NCI-H1930 (cell line): ENCODE data around the gene CUL2.
"Not testable (repeated sequence)": the region's sequence is repeated elsewhere in the genome, so short reads cannot be mapped to it uniquely, and the experiment has no call there.

Experiments used
- DNase-seq, 2 experiments: peaks; one replicate each; lab custom pipeline; 2025; lab: John Stamatoyannopoulos, UW

Gene CUL2

GRCh38 chr10:35079763-35080162, 10.4 kb downstream of the CUL2 start:
- DNase-seq = no peak

- DNase-seq = no peak
Measured at GRCh38 chr10:35079265-35079664, 10.9 kb downstream of the CUL2 start.

GRCh38 chr10:35075228-35075627, 14.9 kb downstream of the CUL2 start:
- no peak for DNase-seq

- DNase-seq = no peak
Measured at GRCh38 chr10:35074266-35074665, 15.9 kb downstream of the CUL2 start.

GRCh38 chr10:35070521-35070920, 19.6 kb downstream of the CUL2 start:
- no peak for DNase-seq

- DNase-seq = no peak
Measured at GRCh38 chr10:35063837-35064454, 26.2 kb downstream of the CUL2 start.

GRCh38 chr10:35059481-35059880, 30.7 kb downstream of the CUL2 start:
- no peak for DNase-seq

- DNase-seq = no peak
Measured at GRCh38 chr10:35058686-35059085, 31.5 kb downstream of the CUL2 start.

- DNase-seq = no peak
Measured at GRCh38 chr10:35058134-35058533, 32.0 kb downstream of the CUL2 start.

GRCh38 chr10:35056686-35057085, 33.5 kb downstream of the CUL2 start:
- no peak for DNase-seq

- DNase-seq = no peak
Measured at GRCh38 chr10:35056133-35056532, 34.0 kb downstream of the CUL2 start.

- DNase-seq = no peak
Measured at GRCh38 chr10:35050568-35050967, 39.6 kb downstream of the CUL2 start.

- no peak for DNase-seq
Measured at GRCh38 chr10:35046074-35046473, 44.1 kb downstream of the CUL2 start.

GRCh38 chr10:35045275-35045674, 44.9 kb downstream of the CUL2 start:
- DNase-seq = not testable (repeated sequence)

- DNase-seq = no peak
Measured at GRCh38 chr10:35043796-35044344, 46.3 kb downstream of the CUL2 start.

GRCh38 chr10:35042783-35043182, 47.4 kb downstream of the CUL2 start:
- no peak for DNase-seq

GRCh38 chr10:35041502-35041879, 48.6 kb downstream of the CUL2 start:
- no peak for DNase-seq

GRCh38 chr10:35040760-35041501, 49.2 kb downstream of the CUL2 start:
- DNase-seq = no peak

GRCh38 chr10:35037104-35037503, 53.0 kb downstream of the CUL2 start:
- DNase-seq = no peak

GRCh38 chr10:35035606-35036005, 54.5 kb downstream of the CUL2 start:
- DNase-seq = no peak

GRCh38 chr10:35027567-35027966, 62.6 kb downstream of the CUL2 start:
- DNase-seq = no peak

- DNase-seq = no peak
Measured at GRCh38 chr10:35025916-35026315, 64.2 kb downstream of the CUL2 start.

GRCh38 chr10:35020481-35020880, 69.7 kb downstream of the CUL2 start:
- DNase-seq = no peak
